Kidney (tissue), 22 donors: ENCODE data around the gene C1S. TPM values are rescaled to one million over a fixed set of nuclear protein-coding genes. Genes with fewer than 3 reads are reported as not detected.
"Not testable (repeated sequence)": the region's sequence is repeated elsewhere in the genome, so short reads cannot be mapped to it uniquely, and the experiment has no call there.

Experiments used
- DNase-seq, 5 donors: peaks; one replicate each; pipeline ENCODE4 v3.0.0-alpha.2; 2013 to 2020
- FAIRE-seq: peaks from 2 replicates; lab custom pipeline; 2012; peaks lifted over from hg19 to GRCh38; lab: Jason Lieb, UNC
- H3K27ac ChIP-seq, 2 donors: one replicate each; pipeline ENCODE4 v1.7.0; 2013; ENCODE audit warnings: low read depth in 2 of 2, low read length in 2 of 2, inconsistent platforms in 1 of 2
- H3K27me3 ChIP-seq: one replicate; pipeline ENCODE4 v1.7.1; 2013; ENCODE audit warnings: low read length, inconsistent platforms; ENCODE audit not compliant: control insufficient read depth, insufficient read depth
- H3K36me3 ChIP-seq, 3 donors: one replicate each; pipeline versions ENCODE4 v1.7.0 to v1.7.1; 2013; ENCODE audit warnings: low read length in 3 of 3, control low read depth in 1 of 3, inconsistent platforms in 1 of 3; ENCODE audit not compliant: insufficient read depth in 3 of 3, control insufficient read depth in 2 of 3
- H3K4me1 ChIP-seq, 3 donors: one replicate each; pipeline versions ENCODE4 v1.7.0 to v1.7.1; 2013; ENCODE audit warnings: low read length in 3 of 3, inconsistent platforms in 1 of 3, low read depth in 1 of 3; ENCODE audit not compliant: control insufficient read depth in 2 of 3, insufficient read depth in 2 of 3
- H3K4me3 ChIP-seq, 3 donors: one replicate each; pipeline versions ENCODE4 v1.7.0 to v1.8.1; 2013; ENCODE audit warnings: low read length in 3 of 3, control low read depth in 1 of 3, inconsistent platforms in 1 of 3
- H3K9ac ChIP-seq, 3 donors: one replicate each; pipeline versions ENCODE4 v1.7.0 to v1.7.1; 2013; ENCODE audit warnings: low read length in 3 of 3, control low read depth in 1 of 3, inconsistent platforms in 1 of 3
- H3K9me3 ChIP-seq, 3 donors: one replicate each; pipeline versions ENCODE4 v1.7.0 to v1.7.1; 2013; ENCODE audit warnings: low read length in 3 of 3, control low read depth in 1 of 3, inconsistent platforms in 1 of 3; ENCODE audit not compliant: control insufficient read depth in 2 of 3, insufficient read depth in 1 of 3
- intact Hi-C: fragments of 100-400 bp; cut with DNase I; formaldehyde crosslinking; loops from one replicate; pipeline ENCODE4 v1.11.1; 2022
- long read RNA-seq, 10 donors: library from polyadenylated mRNA in 1 of 10; unstranded in 1 of 10; transcript quantifications; one replicate each; pipeline ENCODE4 v2.0.0 and lab custom pipeline, GENCODE V29; 2021 to 2026
- polyA plus RNA-seq: library from polyadenylated mRNA; stranded (reverse); fragments of 350-450 nt; fragmentation: Illumina TruSeq; extraction: RNeasy Lipid Tissue Mini Kit (QIAGEN cat#74804); gene quantifications from one replicate; pipeline ENCODE4 v1.2.3, GENCODE V29; 2014; ENCODE audit warnings: low read depth, low replicate concordance; ENCODE audit not compliant: insufficient read depth
- total RNA-seq: library from RNA; stranded (reverse); fragmentation: NEBNext Ultra II Directional; extraction: Animal tissue kit (Norgen Biotek cat#: 25700); gene quantifications from one replicate; pipeline ENCODE4 v1.2.1, GENCODE V29; 2021
- TF ChIP-seq, protein P1 (sequence below): IDR thresholded peaks from 3 replicates; pipeline ENCODE4 v1.5.1; 2012; ENCODE audit warnings: mild to moderate bottlenecking, moderate library complexity, borderline replicate concordance; ENCODE audit not compliant: insufficient read depth; ENCODE audit errors: extremely low read depth
- donor health status: control.
- donor health status: control.
- donor health status: control.
- donor health status: control.
- donor health status: control.
- donor health status: DM: yes; HTN: yes; CAD: no.
- donor health status: Normal renal cell carcinoma (clear cell type).

C1S gene
- 402 TPM for total RNA-seq
- polyA plus RNA-seq = 81.2 TPM
- long read RNA-seq, donor 1, transcript C1S-201 (12 exons, 2,972 nt) = major isoform, 5 of 21 reads
- long read RNA-seq, donor 1, partial matches to known transcripts = 14 of 21 reads
- long read RNA-seq, donor 1, other reads (novel, unspliced or antisense) = 0 of 21 reads
- long read RNA-seq, donor 2, transcript C1S-201 (12 exons, 2,972 nt) = major isoform, 7 of 49 reads
- long read RNA-seq, donor 2, partial matches to known transcripts = 40 of 49 reads
- long read RNA-seq, donor 2, other reads (novel, unspliced or antisense) = 0 of 49 reads
- long read RNA-seq, donor 3, transcript C1S-201 (12 exons, 2,972 nt) = major isoform, 7 of 19 reads
- long read RNA-seq, donor 3, partial matches to known transcripts = 11 of 19 reads
- long read RNA-seq, donor 3, other reads (novel, unspliced or antisense) = 0 of 19 reads
- long read RNA-seq, donor 4, transcript C1S-201 (12 exons, 2,972 nt) = major isoform, 5 of 40 reads
- long read RNA-seq, donor 4, partial matches to known transcripts = 32 of 40 reads
- long read RNA-seq, donor 4, other reads (novel, unspliced or antisense) = 0 of 40 reads
- long read RNA-seq, donor 5 = 0 reads
- long read RNA-seq, donor 6, transcript C1S-201 (12 exons, 2,972 nt) = major isoform, 5 of 32 reads
- long read RNA-seq, donor 6, partial matches to known transcripts = 25 of 32 reads
- long read RNA-seq, donor 6, other reads (novel, unspliced or antisense) = 0 of 32 reads
- long read RNA-seq, donor 7, transcript C1S-202 (12 exons, 2,635 nt) = minor isoform, 57 of 415 reads
- long read RNA-seq, donor 7, transcript C1S-201 (12 exons, 2,972 nt) = major isoform, 269 of 415 reads
- long read RNA-seq, donor 7, partial matches to known transcripts = 40 of 415 reads
- long read RNA-seq, donor 7, other reads (novel, unspliced or antisense) = 49 of 415 reads
- long read RNA-seq, donor 8, transcript C1S-201 (12 exons, 2,972 nt) = major isoform, 5 of 18 reads
- long read RNA-seq, donor 8, partial matches to known transcripts = 12 of 18 reads
- long read RNA-seq, donor 8, other reads (novel, unspliced or antisense) = 0 of 18 reads
- long read RNA-seq, donor 9, transcript C1S-201 (12 exons, 2,972 nt) = major isoform, 6 of 16 reads
- long read RNA-seq, donor 9, partial matches to known transcripts = 8 of 16 reads
- long read RNA-seq, donor 9, other reads (novel, unspliced or antisense) = 0 of 16 reads
- long read RNA-seq, donor 10, transcript C1S-201 (12 exons, 2,972 nt) = major isoform, 6 of 15 reads
- long read RNA-seq, donor 10, partial matches to known transcripts = 6 of 15 reads
- long read RNA-seq, donor 10, other reads (novel, unspliced or antisense) = 0 of 15 reads

DNA sequence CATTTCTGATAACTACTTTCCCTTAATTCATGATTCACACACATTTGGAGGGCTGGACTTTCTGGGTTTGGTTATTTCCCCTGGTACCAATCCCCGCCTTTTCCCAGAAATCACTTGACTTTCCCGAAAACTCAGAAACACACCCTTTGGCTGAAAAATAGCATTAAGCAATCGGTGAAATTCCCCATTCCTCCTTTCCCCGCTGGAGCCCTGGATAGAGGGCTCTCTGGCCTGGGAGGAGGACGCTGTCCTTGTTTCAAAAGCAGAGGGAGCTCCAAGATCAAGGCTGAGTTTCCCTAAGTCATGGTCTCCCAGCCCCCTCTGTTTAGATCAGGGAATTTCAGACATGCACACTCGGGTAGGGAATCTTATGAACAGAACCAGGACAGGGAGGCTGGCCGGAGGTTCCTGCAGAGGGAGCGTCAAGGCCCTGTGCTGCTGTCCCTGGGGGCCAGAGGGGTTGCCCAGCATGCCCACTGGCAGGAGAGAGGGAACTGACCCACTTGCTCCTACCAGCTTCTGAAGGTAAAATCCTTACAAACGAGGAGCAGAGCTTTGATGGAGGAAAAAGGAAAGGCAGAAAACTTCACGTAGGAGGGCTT is at the start of gene C1S:
C1S (plus strand) TSS at position 366 of the 602 bp plus-strand sequence. CDS start 1,195 bp downstream, outside the sequence.
- Histone ChIP-seq H3K9ac (peak within 1 kb of the TSS in 1 of 3 donors; percentile 38), H3K36me3 (no peaks in the 10 kb centered on the region), H3K27ac (peak within 1 kb of the TSS; percentile 34 to 44), H3K4me1 (no peaks in the 10 kb centered on the region), H3K9me3 (no peaks in the 10 kb centered on the region), H3K27me3 (no peaks in the 10 kb centered on the region), H3K4me3 (peak within 1 kb of the TSS; percentile 27 to 49 (median 46))
- peak; percentile 86 for FAIRE-seq
- peak; percentile 56 to 96 (median 88) for DNase-seq
- TF ChIP-seq, protein P1, sequence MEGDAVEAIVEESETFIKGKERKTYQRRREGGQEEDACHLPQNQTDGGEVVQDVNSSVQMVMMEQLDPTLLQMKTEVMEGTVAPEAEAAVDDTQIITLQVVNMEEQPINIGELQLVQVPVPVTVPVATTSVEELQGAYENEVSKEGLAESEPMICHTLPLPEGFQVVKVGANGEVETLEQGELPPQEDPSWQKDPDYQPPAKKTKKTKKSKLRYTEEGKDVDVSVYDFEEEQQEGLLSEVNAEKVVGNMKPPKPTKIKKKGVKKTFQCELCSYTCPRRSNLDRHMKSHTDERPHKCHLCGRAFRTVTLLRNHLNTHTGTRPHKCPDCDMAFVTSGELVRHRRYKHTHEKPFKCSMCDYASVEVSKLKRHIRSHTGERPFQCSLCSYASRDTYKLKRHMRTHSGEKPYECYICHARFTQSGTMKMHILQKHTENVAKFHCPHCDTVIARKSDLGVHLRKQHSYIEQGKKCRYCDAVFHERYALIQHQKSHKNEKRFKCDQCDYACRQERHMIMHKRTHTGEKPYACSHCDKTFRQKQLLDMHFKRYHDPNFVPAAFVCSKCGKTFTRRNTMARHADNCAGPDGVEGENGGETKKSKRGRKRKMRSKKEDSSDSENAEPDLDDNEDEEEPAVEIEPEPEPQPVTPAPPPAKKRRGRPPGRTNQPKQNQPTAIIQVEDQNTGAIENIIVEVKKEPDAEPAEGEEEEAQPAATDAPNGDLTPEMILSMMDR = peak; percentile 75
- intact Hi-C loops = no loop called here

DNA sequence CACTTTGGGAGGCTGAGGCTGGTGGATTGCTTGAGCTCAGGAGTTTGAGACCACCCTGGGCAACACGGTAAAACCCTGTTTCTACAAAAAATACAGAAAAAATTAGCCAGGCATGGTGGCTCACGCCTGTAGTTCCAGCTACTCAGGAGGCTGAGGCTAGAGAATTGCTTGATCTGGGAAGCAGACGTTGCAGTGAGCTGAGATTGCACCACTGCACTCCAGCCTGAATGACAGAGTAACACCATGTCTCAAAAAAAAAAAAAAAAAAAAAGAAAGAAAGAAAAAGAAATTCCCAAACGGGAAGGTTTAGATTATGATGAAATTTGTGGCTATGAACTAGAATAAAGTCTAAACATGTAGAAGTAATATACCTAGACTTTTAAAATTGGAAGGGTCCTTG is 49.1 kb upstream of the C1S start:
- DNase-seq, intact Hi-C loops, FAIRE-seq, H3K4me3 ChIP-seq, H3K36me3 ChIP-seq, H3K27ac ChIP-seq, H3K9ac ChIP-seq, H3K9me3 ChIP-seq, H3K27me3 ChIP-seq: not testable (repeated sequence)
- H3K4me1 ChIP-seq = peaks cover 0 to 35% (median 17%) of the 10 kb centered on the region in 3 donors

DNA sequence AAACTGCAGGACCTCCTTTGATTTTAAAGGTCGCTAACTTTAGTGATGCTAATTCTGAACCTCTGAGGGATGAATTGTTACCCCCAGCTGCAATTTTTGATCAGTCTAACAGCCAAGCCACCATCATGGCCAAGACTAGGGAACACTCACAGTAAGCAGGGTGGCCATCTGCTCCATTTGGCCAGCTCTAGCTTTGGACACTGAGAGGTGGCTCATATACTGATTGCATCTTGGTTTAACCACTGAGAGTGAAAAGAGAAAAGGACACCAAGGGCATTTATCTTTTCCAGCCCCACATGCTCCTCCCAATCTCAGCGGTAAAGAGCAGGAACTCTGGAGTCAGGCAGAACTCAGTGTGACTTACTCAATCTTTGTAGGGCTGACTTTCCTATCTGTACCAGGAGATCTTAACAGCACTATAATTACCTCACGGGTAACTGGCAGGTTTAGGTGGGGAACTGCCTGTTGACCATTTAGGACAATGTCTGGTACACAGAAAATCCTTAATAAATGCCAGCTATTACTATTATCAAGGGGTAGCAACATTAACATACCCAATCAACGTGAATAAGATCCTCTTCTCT is 48.4 kb upstream of the C1S start:
- DNase-seq (no peak), FAIRE-seq (no peak)
- intact Hi-C loops = no loop called here
- no peak overlapping the region for H3K9ac ChIP-seq
- H3K4me3 ChIP-seq = peak overlapping the region in 1 of 3 donors; percentile 3
- peaks cover 2 to 8% (median 2%) of the 10 kb centered on the region in 3 donors for H3K36me3 ChIP-seq
- H3K4me1 ChIP-seq = peaks cover 0 to 35% (median 21%) of the 10 kb centered on the region in 3 donors
- no peaks in the 10 kb centered on the region for H3K27me3 ChIP-seq
- no peaks in the 10 kb centered on the region for H3K9me3 ChIP-seq
- H3K27ac ChIP-seq = no peak overlapping the region
- TF ChIP-seq, protein P1 = no peak
